ENCODE results near the gene CCDC86.

The CCDC86 gene

GRCh38 chr11:60868682-60869450, 27.0 kb downstream of the CCDC86 start:
- Histone ChIP-seq H3K27me3 (ENCODE audit: control insufficient read depth, insufficient read depth, low read length) (no peaks in the 10 kb centered on the region), H3K79me2 (no peaks in the 10 kb centered on the region), H3K9ac (no peak overlapping the region), H2AFZ (no peak overlapping the region), H3K4me2 (ENCODE audit: low read length) (no peak overlapping the region), H3K36me3 (ENCODE audit: control insufficient read depth, insufficient read depth, low read length) (no peaks in the 10 kb centered on the region), H3K4me1 (peaks cover 46% of the 10 kb centered on the region), H3K9me3 (ENCODE audit: control insufficient read depth, low read length) (no peaks in the 10 kb centered on the region), H3K27ac (peak overlapping the region; percentile 99), H3K4me3 (ENCODE audit: low read depth, low read length) (no peak overlapping the region)
- no peak for TF ChIP-seq CTCF (IDR thresholded peaks at IDR 0.05)

- Histone ChIP-seq H3K9me3 (ENCODE audit: control insufficient read depth, low read length) (no peaks in the 10 kb centered on the region), H3K4me2 (ENCODE audit: low read length) (no peak overlapping the region), H3K27me3 (ENCODE audit: control insufficient read depth, insufficient read depth, low read length) (no peaks in the 10 kb centered on the region), H2AFZ (no peak overlapping the region), H3K4me1 (peaks cover 48% of the 10 kb centered on the region), H3K36me3 (ENCODE audit: control insufficient read depth, insufficient read depth, low read length) (no peaks in the 10 kb centered on the region), H3K4me3 (ENCODE audit: low read depth, low read length) (no peak overlapping the region), H3K27ac (peak overlapping the region; percentile 99), H3K79me2 (no peaks in the 10 kb centered on the region), H3K9ac (no peak overlapping the region)
- TF ChIP-seq CTCF (IDR thresholded peaks at IDR 0.05) = no peak
These were observed 27.5 kb downstream of the CCDC86 start for GRCh38 chr11:60869451-60869825.

GRCh38 chr11:60870276-60870675, 28.4 kb downstream of the CCDC86 start:
- peak overlapping the region; percentile 99 for H3K27ac ChIP-seq
- TF ChIP-seq CTCF (IDR thresholded peaks at IDR 0.05) = no peak
- H2AFZ ChIP-seq = no peak overlapping the region
- peaks cover 57% of the 10 kb centered on the region for H3K4me1 ChIP-seq
- no peak overlapping the region for H3K4me2 ChIP-seq (ENCODE audit: low read length)
- H3K36me3 ChIP-seq (ENCODE audit: control insufficient read depth, insufficient read depth, low read length) = no peaks in the 10 kb centered on the region
- no peaks in the 10 kb centered on the region for H3K27me3 ChIP-seq (ENCODE audit: control insufficient read depth, insufficient read depth, low read length)
- H3K9ac ChIP-seq = no peak overlapping the region
- no peaks in the 10 kb centered on the region for H3K9me3 ChIP-seq (ENCODE audit: control insufficient read depth, low read length)
- H3K4me3 ChIP-seq (ENCODE audit: low read depth, low read length) = no peak overlapping the region
- peaks cover 4% of the 10 kb centered on the region for H3K79me2 ChIP-seq

GRCh38 chr11:60870733-60871377, 28.9 kb downstream of the CCDC86 start:
- Histone ChIP-seq H3K4me1 (peaks cover 62% of the 10 kb centered on the region), H3K4me3 (ENCODE audit: low read depth, low read length) (no peak overlapping the region), H3K4me2 (ENCODE audit: low read length) (peak overlapping the region; percentile 13), H2AFZ (no peak overlapping the region), H3K27ac (peak overlapping the region; percentile 99), H3K9me3 (ENCODE audit: control insufficient read depth, low read length) (no peaks in the 10 kb centered on the region), H3K9ac (no peak overlapping the region), H3K36me3 (ENCODE audit: control insufficient read depth, insufficient read depth, low read length) (no peaks in the 10 kb centered on the region), H3K79me2 (peaks cover 6% of the 10 kb centered on the region), H3K27me3 (ENCODE audit: control insufficient read depth, insufficient read depth, low read length) (no peaks in the 10 kb centered on the region)
- TF ChIP-seq CTCF (IDR thresholded peaks at IDR 0.05) = no peak

Measured in parathyroid adenoma (tissue), 2 donors.